SH-SY5Y (cell line): ENCODE measurements around the gene MICAL2.

ENCODE experiments used
- GATA2 ChIP-seq: IDR thresholded peaks from 2 replicates; pipeline ENCODE4 v1.6.1; 2011; ENCODE audit warnings: mild to moderate bottlenecking, low read depth, low read length
- GATA3 ChIP-seq: IDR thresholded peaks from 2 replicates; pipeline ENCODE4 v1.6.1; 2011; ENCODE audit warnings: low read depth, mild to moderate bottlenecking, low read length, moderate library complexity

GRCh38 chr11:12076840-12077534, 33.4 kb upstream of the MICAL2 start:
- TF ChIP-seq GATA2: no peak
- TF ChIP-seq GATA3: no peak
